Lower lobe of right lung (tissue), 2 donors: ENCODE results near the gene MSI2. TPM values are rescaled to one million over a fixed set of nuclear protein-coding genes. Genes with fewer than 3 reads are reported as not detected.

Experiments used
- ATAC-seq, 2 donors: fragments of 200-7000 bp; cut with Tn5 transposase; one replicate each; pipeline ENCODE4 v1.9.1; 2020 to 2022; ENCODE audit warnings: mild to moderate bottlenecking in 2 of 2, moderate library complexity in 2 of 2
- DNase-seq: peaks from one replicate; pipeline ENCODE4 v3.0.0-alpha.2; 2020
- H3K27ac ChIP-seq: fragments of 200-600 bp; one replicate; pipeline ENCODE4 v1.8.0; 2022
- H3K27me3 ChIP-seq: fragments of 200-600 bp; one replicate; pipeline ENCODE4 v1.8.0; 2022; ENCODE audit warnings: low read depth
- H3K36me3 ChIP-seq: fragments of 200-600 bp; one replicate; pipeline ENCODE4 v1.8.0; 2022; ENCODE audit warnings: mild to moderate bottlenecking
- H3K4me1 ChIP-seq: fragments of 200-600 bp; one replicate; pipeline ENCODE4 v1.8.0; 2022
- H3K4me3 ChIP-seq: fragments of 200-600 bp; one replicate; pipeline ENCODE4 v1.8.0; 2022; ENCODE audit warnings: mild to moderate bottlenecking
- H3K9me3 ChIP-seq: fragments of 200-600 bp; one replicate; pipeline ENCODE4 v1.8.0; 2022
- intact Hi-C: fragments of 100-400 bp; cut with DNase I; formaldehyde crosslinking; loops from one replicate; pipeline ENCODE4 v1.11.0; 2022
- total RNA-seq: library from RNA; stranded (reverse); fragmentation: NEBNext Ultra II Directional; extraction: Animal tissue kit (Norgen Biotek cat#: 25700); gene quantifications from one replicate; pipeline ENCODE4 v1.2.1, GENCODE V29; 2021
- TF ChIP-seq, protein P1 (sequence below): fragments of 200-600 bp; IDR thresholded peaks from one replicate; pipeline ENCODE4 v1.8.0; 2022; ENCODE audit warnings: antibody characterized with exemption, mild to moderate bottlenecking
- donor health status: DM: no; HTN: yes; CAD: no; lungs with severe emphysema.

Gene MSI2
- total RNA-seq, 1 donor from 2014 or later: 43.9 TPM

DNA sequence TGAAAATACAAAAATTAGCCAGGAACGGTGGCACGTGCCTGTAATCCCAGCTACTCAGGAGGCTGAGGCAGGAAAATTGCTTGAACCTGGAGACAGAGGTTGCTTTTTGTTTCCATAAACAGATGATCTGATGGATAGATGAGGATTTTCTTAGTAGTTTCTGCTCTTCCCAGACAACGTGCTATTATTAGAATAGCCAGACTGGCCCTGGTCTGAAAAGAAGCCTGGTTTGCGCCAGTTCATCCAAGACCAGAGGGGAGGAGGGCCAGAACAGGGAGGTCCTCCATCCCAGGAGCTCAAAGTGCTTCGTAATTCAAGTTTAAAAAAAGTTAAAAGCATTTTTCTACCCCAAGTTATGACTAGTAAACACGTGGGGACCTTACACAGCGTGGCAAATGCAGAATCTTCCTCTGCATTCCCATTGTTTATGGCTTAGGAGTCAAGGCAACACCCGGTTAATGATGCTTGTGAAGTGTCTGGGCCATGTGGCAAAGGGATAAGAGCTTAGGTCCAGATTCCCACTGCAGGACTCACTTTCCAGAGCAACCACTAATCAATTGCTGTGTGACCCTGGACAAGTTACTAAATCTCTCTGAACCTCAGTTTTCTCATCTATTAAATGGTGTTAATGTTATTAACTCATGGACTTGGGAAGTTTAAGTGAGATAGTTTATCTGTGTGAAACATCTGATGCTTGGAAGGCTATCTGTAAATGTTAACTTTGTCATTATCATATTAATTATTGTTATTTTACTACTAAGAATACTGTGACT, 283.4 kb downstream of the MSI2 start:
- Histone ChIP-seq H3K4me3 (no peak overlapping the region), H3K27me3 (no peaks in the 10 kb centered on the region), H3K4me1 (peaks cover 4% of the 10 kb centered on the region), H3K9me3 (no peaks in the 10 kb centered on the region), H3K27ac (no peak overlapping the region), H3K36me3 (no peaks in the 10 kb centered on the region)
- TF ChIP-seq, protein P1, sequence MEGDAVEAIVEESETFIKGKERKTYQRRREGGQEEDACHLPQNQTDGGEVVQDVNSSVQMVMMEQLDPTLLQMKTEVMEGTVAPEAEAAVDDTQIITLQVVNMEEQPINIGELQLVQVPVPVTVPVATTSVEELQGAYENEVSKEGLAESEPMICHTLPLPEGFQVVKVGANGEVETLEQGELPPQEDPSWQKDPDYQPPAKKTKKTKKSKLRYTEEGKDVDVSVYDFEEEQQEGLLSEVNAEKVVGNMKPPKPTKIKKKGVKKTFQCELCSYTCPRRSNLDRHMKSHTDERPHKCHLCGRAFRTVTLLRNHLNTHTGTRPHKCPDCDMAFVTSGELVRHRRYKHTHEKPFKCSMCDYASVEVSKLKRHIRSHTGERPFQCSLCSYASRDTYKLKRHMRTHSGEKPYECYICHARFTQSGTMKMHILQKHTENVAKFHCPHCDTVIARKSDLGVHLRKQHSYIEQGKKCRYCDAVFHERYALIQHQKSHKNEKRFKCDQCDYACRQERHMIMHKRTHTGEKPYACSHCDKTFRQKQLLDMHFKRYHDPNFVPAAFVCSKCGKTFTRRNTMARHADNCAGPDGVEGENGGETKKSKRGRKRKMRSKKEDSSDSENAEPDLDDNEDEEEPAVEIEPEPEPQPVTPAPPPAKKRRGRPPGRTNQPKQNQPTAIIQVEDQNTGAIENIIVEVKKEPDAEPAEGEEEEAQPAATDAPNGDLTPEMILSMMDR: no peak
- ATAC-seq: no peak
- intact Hi-C loops: no loop called here
- no peak for DNase-seq

DNA sequence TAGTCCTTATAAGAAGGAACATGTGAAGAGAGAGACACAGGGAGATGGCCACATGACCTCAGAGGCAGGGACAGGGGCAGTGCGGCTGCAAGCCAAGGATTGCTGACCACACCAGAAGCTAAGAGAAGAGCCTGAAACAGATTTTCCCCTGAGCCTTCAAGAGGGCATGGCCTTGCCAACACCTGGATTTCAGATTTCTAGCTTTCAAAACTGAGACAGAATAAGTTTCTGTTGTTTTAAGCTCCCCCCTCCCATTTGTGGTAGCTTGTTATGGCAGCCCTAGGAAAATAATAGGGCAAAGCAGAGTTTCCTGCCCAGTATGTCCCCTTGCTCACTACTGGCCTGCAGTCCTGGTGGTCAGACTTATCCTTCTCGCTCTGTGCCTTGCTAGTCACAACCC, 284.3 kb downstream of the MSI2 start:
- Histone ChIP-seq H3K27ac (no peak overlapping the region), H3K4me3 (no peak overlapping the region), H3K27me3 (no peaks in the 10 kb centered on the region), H3K4me1 (peaks cover 4% of the 10 kb centered on the region), H3K9me3 (no peaks in the 10 kb centered on the region), H3K36me3 (no peaks in the 10 kb centered on the region)
- DNase-seq: no peak
- TF ChIP-seq, protein P1: no peak
- no peak for ATAC-seq
- intact Hi-C loops: no loop called here

DNA sequence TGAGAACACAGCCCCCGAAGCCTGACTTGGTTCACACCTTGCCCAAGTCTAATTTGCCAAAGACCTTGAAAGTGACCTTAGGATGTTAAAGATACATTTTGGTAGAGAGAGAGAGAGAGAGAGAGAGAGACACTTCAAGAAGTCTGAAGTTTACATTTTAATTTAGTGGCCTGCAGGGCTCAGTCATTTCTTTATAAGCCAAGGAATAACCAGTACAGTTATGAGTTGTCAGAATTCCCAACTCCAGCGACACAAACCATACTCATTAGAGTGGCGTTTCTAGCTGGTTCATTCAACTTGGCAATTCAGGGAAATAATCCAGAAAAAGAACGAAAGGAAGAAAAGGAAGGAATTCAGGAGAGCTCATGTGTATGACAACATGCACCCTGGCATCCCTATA, 284.7 kb downstream of the MSI2 start:
- DNase-seq (no peak), ATAC-seq (no peak)
- no peak overlapping the region for H3K27ac ChIP-seq
- H3K9me3 ChIP-seq: no peaks in the 10 kb centered on the region
- no peaks in the 10 kb centered on the region for H3K36me3 ChIP-seq
- H3K27me3 ChIP-seq: no peaks in the 10 kb centered on the region
- H3K4me3 ChIP-seq: no peak overlapping the region
- TF ChIP-seq, protein P1: no peak
- peaks cover 4% of the 10 kb centered on the region for H3K4me1 ChIP-seq
- intact Hi-C loops: no loop called here

DNA sequence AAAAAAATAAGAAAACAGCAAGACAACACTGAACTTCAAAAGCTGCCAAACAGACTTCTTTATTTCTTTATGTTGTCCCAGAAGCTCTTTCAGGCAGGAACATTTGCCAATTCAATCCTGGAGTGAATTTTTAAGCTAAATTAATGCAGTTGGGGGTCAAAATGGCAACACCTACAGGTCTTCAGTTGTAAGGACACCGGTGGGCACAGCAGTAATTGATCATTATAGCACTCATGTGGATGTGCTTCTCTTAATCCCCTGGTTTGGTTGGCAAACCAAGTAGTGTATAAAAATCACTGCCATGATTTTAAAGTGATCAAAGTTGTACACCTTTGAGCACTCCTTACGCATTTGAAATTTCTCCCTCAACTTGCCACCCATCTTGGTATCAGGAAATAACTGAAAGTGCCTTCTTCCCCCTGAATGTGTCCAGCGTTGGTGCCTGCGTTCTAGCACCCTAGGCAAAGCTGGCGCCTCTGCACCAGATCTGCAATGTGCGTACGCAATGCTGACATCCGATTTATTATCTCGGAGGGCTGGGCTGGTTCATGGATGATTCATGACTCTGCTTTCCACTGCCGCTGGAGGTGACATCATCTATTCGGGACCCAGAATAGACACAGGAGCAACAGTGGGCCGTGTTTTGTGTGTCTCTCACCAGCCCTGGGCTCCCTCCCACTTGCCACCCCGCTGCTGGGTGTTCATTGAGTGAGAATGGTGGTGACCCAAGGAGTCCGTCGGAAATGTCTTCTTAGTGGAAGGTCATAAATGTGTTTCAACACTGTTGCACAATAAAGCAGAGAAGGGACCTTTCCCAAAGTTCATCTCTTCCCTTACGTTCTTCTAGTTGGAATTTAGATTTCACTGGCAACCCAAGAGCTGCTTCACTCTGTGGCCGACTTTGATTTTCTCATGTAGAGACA, 285.4 kb downstream of the MSI2 start:
- Histone ChIP-seq H3K4me1 (peaks cover 4% of the 10 kb centered on the region), H3K4me3 (no peak overlapping the region), H3K36me3 (no peaks in the 10 kb centered on the region), H3K27ac (no peak overlapping the region), H3K27me3 (no peaks in the 10 kb centered on the region), H3K9me3 (no peaks in the 10 kb centered on the region)
- TF ChIP-seq, protein P1: no peak
- DNase-seq: no peak
- ATAC-seq: no peak
- intact Hi-C loops: no loop called here

DNA sequence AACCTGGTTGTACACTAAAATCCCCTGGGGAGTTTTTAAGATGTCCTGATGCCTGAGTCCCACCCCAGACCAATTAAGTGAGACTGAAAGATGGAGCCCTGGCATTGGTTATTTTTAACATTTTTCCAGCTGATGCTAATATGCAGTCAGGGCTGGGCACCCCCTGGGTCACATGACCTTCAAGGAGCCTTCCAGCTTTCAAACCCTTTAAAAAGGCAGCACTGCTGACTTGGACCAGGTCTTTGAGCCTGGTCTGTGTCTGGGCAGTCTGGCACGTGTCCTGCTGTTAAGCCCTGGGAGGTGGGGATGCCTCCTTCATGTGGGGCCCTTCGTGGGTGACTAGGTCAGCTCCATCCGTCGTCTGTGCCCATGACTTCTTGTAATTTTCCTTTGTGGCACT, 286.2 kb downstream of the MSI2 start:
- Histone ChIP-seq H3K4me3 (no peak overlapping the region), H3K27ac (no peak overlapping the region), H3K4me1 (no peaks in the 10 kb centered on the region), H3K27me3 (no peaks in the 10 kb centered on the region), H3K36me3 (no peaks in the 10 kb centered on the region), H3K9me3 (no peaks in the 10 kb centered on the region)
- intact Hi-C loops: no loop called here
- DNase-seq (no peak), ATAC-seq (no peak)
- TF ChIP-seq, protein P1: no peak
